K562 (cell line): ENCODE results near the gene GJA9. TPM values are rescaled to one million over a fixed set of nuclear protein-coding genes. Genes with fewer than 3 reads are reported as not detected.
A peak's percentile ranks its signal among the peaks of the same experiment; 100 is the strongest.

Experiments used
- HDAC2 ChIP-seq: fragments of 450-650 bp; IDR thresholded peaks from 2 replicates; pipeline ENCODE4 v1.6.1; 2016; ENCODE audit warnings: mild to moderate bottlenecking
- MYC ChIP-seq, 2 experiments: fragments of 250-450 bp in 1 of 2; sonication (Bioruptor Pico) in 1 of 2; IDR thresholded peaks; 2 replicates each; pipeline versions ENCODE4 v1.5.1 to v1.6.1; 2012 to 2021; ENCODE audit warnings: low read depth in 2 of 2, borderline replicate concordance in 1 of 2, improper control_type of control experiment in 1 of 2, low read length in 1 of 2, mild to moderate bottlenecking in 1 of 2, moderate library complexity in 1 of 2
- NFE2L1 ChIP-seq: fragments of 450-650 bp; IDR thresholded peaks from 2 replicates; pipeline ENCODE4 v1.6.1; 2016; ENCODE audit warnings: missing genetic modification characterization, low read depth, mild to moderate bottlenecking, missing compliant biosample characterization, moderate library complexity, borderline replicate concordance
- OTX1 ChIP-seq: fragments of 450-650 bp; formaldehyde crosslinking; IDR thresholded peaks from 2 replicates; pipeline ENCODE4 v1.4.0; 2022; ENCODE audit warnings: mild to moderate bottlenecking
- PTBP1 ChIP-seq: fragments of 200-400 bp; formaldehyde crosslinking; IDR thresholded peaks from 2 replicates; pipeline ENCODE4 v1.6.1; 2017; ENCODE audit warnings: low read depth, low read length
- RBFOX2 ChIP-seq: fragments of 200-400 bp; formaldehyde crosslinking; IDR thresholded peaks from 2 replicates; pipeline ENCODE4 v1.6.1; 2017; ENCODE audit warnings: low read depth, mild to moderate bottlenecking, low read length, moderate library complexity
- RFX5 ChIP-seq: IDR thresholded peaks from 2 replicates; pipeline ENCODE4 v1.6.1; 2011; ENCODE audit warnings: low read depth, mild to moderate bottlenecking, improper control_type of control experiment, low read length
- SIN3A ChIP-seq, 2 experiments: fragments of 150-350 bp in 1 of 2; IDR thresholded peaks; 2 replicates each; pipeline ENCODE4 v1.6.1; 2011 to 2016; ENCODE audit warnings: borderline replicate concordance in 2 of 2, low read depth in 2 of 2, low read length in 2 of 2, mild to moderate bottlenecking in 2 of 2, moderate library complexity in 2 of 2; ENCODE audit not compliant: control insufficient read depth in 1 of 2
- ZBTB49 ChIP-seq: sonication (generic); formaldehyde crosslinking; IDR thresholded peaks from 2 replicates; pipeline ENCODE4 v1.8.0; 2022; ENCODE audit warnings: missing genetic modification reagents, mild to moderate bottlenecking, borderline replicate concordance
- ZNF431 ChIP-seq: sonication (generic); formaldehyde crosslinking; IDR thresholded peaks from 2 replicates; pipeline ENCODE4 v1.8.0; 2022; ENCODE audit warnings: mild to moderate bottlenecking, missing genetic modification reagents
- ZNF436 ChIP-seq: fragments of 250-450, 450-650 bp; sonication (Bioruptor Pico); formaldehyde crosslinking; IDR thresholded peaks from 2 replicates; pipeline ENCODE4 v1.7.0; 2020; ENCODE audit warnings: mild to moderate bottlenecking
- polyA plus RNA-seq, 8 experiments: library from polyadenylated mRNA; depleted of rRNA in 4 of 8; stranded (reverse) in 5 of 8; unstranded in 3 of 8; fragments of >200 nt; fragmentation: Nextera tagmentation in 2 of 8; fragmentation: Illumina TruSeq in 1 of 8; extraction: Ambion mirVana in 2 of 8; extraction: Trizol in 1 of 8; gene quantifications; 2 replicates each; pipeline versions ENCODE4 v1.2.1 to v1.2.3, GENCODE V29; 2011 to 2014; ENCODE audit warnings: inconsistent platforms in 1 of 8, missing spikeins in 1 of 8
- total RNA-seq, 7 experiments: library from RNA; depleted of rRNA in 6 of 7; stranded (reverse); fragments of >200 nt in 6 of 7; fragmentation: Illumina TruSeq in 2 of 7; extraction: Trizol in 2 of 7; gene quantifications; 2 replicates each; pipeline versions ENCODE4 v1.2.1 to v1.2.3, GENCODE V29; 2011 to 2021; ENCODE audit warnings: low replicate concordance in 1 of 7
- TF ChIP-seq, protein P1 (sequence below): fragments of 450-650 bp; IDR thresholded peaks from 2 replicates; pipeline ENCODE4 v1.6.1; 2018; ENCODE audit not compliant: partially characterized antibody
- TF ChIP-seq, protein P2 (sequence below): fragments of 250-450 bp; sonication (Bioruptor Pico); IDR thresholded peaks from 2 replicates; pipeline ENCODE4 v1.4.0; 2020; ENCODE audit warnings: mild to moderate bottlenecking
- TF ChIP-seq, protein P3 (sequence below): fragments of 450-650 bp; formaldehyde crosslinking; IDR thresholded peaks from 2 replicates; pipeline ENCODE4 v1.4.0; 2020; ENCODE audit warnings: mild to moderate bottlenecking, moderate library complexity
- TF ChIP-seq, protein P4 (sequence below): sonication (generic); formaldehyde crosslinking; IDR thresholded peaks from 2 replicates; pipeline ENCODE4 v1.9.0; 2022; ENCODE audit warnings: mild to moderate bottlenecking, missing genetic modification reagents

The GJA9 gene
- total and polyA plus RNA-seq, 9 of the 15 experiments (the other 6 are each of a cell fraction or from before 2014, with no cell fraction given): not detected

DNA sequence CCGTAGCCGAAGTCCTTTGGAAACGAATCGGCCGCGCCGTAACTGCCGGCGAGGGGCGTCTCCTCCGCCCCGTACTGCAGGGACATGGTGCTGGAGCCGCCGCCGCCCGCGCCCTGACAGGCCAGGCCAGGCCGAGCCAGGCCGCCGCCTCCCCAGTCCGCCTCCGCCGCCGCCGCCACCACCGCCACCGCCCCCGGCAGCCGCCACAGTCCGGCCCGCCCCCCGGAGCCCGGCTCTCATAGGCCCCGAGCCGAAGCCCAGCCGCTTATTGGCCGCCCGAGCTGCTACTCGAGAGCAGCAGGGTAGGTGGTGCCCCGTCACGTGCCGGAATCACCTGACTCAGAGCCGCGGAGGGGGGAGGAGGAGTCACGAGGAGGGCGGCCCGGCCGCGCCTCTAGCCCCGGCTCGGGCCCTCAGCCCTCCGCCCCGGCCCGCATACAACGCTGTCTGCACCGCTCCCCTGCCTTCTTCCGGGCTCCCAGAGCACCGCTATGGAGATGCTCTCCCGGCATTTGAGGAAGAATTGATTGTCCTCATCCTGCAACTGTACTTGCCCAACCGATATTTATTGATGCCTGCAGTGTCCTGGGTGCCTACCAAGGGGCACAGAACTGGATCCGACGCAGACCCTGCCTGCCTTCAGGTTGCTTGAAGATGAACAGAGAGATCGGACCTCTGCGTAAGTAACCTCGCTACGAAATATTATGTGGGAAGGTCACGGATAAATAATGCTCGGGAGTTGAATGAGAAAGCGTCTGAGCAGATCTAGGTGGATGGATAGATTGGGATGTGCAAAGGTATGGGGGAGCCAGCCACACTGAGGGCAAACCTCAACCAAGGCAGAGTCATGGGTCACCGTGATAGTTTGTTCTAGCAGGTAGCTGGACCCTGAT is 21.6 kb downstream of the GJA9 start, which contains the start of gene RRAGC (continued):
- TF ChIP-seq, protein P1, sequence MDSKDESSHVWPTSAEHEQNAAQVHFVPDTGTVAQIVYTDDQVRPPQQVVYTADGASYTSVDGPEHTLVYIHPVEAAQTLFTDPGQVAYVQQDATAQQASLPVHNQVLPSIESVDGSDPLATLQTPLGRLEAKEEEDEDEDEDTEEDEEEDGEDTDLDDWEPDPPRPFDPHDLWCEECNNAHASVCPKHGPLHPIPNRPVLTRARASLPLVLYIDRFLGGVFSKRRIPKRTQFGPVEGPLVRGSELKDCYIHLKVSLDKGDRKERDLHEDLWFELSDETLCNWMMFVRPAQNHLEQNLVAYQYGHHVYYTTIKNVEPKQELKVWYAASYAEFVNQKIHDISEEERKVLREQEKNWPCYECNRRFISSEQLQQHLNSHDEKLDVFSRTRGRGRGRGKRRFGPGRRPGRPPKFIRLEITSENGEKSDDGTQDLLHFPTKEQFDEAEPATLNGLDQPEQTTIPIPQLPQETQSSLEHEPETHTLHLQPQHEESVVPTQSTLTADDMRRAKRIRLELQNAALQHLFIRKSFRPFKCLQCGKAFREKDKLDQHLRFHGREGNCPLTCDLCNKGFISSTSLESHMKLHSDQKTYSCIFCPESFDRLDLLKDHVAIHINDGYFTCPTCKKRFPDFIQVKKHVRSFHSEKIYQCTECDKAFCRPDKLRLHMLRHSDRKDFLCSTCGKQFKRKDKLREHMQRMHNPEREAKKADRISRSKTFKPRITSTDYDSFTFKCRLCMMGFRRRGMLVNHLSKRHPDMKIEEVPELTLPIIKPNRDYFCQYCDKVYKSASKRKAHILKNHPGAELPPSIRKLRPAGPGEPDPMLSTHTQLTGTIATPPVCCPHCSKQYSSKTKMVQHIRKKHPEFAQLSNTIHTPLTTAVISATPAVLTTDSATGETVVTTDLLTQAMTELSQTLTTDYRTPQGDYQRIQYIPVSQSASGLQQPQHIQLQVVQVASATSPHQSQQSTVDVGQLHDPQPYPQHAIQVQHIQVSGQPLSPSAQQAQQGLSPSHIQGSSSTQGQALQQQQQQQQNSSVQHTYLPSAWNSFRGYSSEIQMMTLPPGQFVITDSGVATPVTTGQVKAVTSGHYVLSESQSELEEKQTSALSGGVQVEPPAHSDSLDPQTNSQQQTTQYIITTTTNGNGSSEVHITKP: no peak
- peak; percentile 94 for TF ChIP-seq MYC (IDR thresholded peaks at IDR 0.05; ENCODE audit: low read depth, low read length)
- peak; percentile 24; the same call in 1 of the 2 replicates for TF ChIP-seq MYC (CRISPR knock-in tag; IDR thresholded peaks at IDR 0.05; ENCODE audit: borderline replicate concordance, low read depth)
- TF ChIP-seq ZNF431 (CRISPR knock-in tag): no peak
- TF ChIP-seq PTBP1: no peak
- peak; percentile 61 for TF ChIP-seq RBFOX2
- TF ChIP-seq SIN3A (IDR thresholded peaks at IDR 0.05; ENCODE audit: borderline replicate concordance in 2 of 2, control insufficient read depth in 1 of 2, low read depth in 2 of 2, low read length in 2 of 2): peak in 1 of 2 experiments; percentile 95; a peak in 3 of 4 replicates
- TF ChIP-seq, protein P2, sequence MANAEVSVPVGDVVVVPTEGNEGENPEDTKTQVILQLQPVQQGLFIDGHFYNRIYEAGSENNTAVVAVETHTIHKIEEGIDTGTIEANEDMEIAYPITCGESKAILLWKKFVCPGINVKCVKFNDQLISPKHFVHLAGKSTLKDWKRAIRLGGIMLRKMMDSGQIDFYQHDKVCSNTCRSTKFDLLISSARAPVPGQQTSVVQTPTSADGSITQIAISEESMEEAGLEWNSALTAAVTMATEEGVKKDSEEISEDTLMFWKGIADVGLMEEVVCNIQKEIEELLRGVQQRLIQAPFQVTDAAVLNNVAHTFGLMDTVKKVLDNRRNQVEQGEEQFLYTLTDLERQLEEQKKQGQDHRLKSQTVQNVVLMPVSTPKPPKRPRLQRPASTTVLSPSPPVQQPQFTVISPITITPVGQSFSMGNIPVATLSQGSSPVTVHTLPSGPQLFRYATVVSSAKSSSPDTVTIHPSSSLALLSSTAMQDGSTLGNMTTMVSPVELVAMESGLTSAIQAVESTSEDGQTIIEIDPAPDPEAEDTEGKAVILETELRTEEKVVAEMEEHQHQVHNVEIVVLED: peak; percentile 61
- peak; percentile 35; the same call in 1 of the 2 replicates for TF ChIP-seq ZNF436
- TF ChIP-seq, protein P3, sequence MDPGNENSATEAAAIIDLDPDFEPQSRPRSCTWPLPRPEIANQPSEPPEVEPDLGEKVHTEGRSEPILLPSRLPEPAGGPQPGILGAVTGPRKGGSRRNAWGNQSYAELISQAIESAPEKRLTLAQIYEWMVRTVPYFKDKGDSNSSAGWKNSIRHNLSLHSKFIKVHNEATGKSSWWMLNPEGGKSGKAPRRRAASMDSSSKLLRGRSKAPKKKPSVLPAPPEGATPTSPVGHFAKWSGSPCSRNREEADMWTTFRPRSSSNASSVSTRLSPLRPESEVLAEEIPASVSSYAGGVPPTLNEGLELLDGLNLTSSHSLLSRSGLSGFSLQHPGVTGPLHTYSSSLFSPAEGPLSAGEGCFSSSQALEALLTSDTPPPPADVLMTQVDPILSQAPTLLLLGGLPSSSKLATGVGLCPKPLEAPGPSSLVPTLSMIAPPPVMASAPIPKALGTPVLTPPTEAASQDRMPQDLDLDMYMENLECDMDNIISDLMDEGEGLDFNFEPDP: no peak
- TF ChIP-seq, protein P4, sequence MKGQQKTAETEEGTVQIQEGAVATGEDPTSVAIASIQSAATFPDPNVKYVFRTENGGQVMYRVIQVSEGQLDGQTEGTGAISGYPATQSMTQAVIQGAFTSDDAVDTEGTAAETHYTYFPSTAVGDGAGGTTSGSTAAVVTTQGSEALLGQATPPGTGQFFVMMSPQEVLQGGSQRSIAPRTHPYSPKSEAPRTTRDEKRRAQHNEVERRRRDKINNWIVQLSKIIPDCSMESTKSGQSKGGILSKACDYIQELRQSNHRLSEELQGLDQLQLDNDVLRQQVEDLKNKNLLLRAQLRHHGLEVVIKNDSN: peak; percentile 98
- no peak for TF ChIP-seq NFE2L1 (tag)
- no peak for TF ChIP-seq ZBTB49 (CRISPR knock-in tag)
- peak; percentile 66; the same call in 1 of the 2 replicates for TF ChIP-seq HDAC2
- peak; percentile 68; the same call in 1 of the 2 replicates for TF ChIP-seq OTX1 (CRISPR knock-in tag)
- TF ChIP-seq RFX5: no peak
